SJCRH30 (cell line): ENCODE data around the gene RGL1. TPM values are rescaled to one million over a fixed set of nuclear protein-coding genes. Genes with fewer than 3 reads are reported as not detected.

Experiments
- DNase-seq, 2 experiments: peaks; one replicate each; pipeline ENCODE4 v3.0.0-alpha.2; 2015 to 2020
- H3K27ac ChIP-seq: fragments of 250-450 bp; sonication (Bioruptor Pico); 2 replicates; pipeline ENCODE4 v1.5.1; 2020; ENCODE audit warnings: mild to moderate bottlenecking, moderate library complexity
- H3K27me3 ChIP-seq: fragments of 250-450 bp; sonication (Bioruptor Pico); 2 replicates; pipeline ENCODE4 v1.5.1; 2020; ENCODE audit warnings: mild to moderate bottlenecking, moderate library complexity
- H3K36me3 ChIP-seq: fragments of 250-450 bp; sonication (Bioruptor Pico); 2 replicates; pipeline ENCODE4 v1.5.1; 2020; ENCODE audit warnings: mild to moderate bottlenecking, moderate library complexity
- H3K4me1 ChIP-seq: fragments of 250-450 bp; sonication (Bioruptor Pico); 2 replicates; pipeline ENCODE4 v1.5.1; 2020; ENCODE audit warnings: mild to moderate bottlenecking, moderate library complexity
- H3K4me3 ChIP-seq: fragments of 250-450 bp; sonication (Bioruptor Pico); 2 replicates; pipeline ENCODE4 v1.5.1; 2020; ENCODE audit warnings: mild to moderate bottlenecking, moderate library complexity
- H3K9me3 ChIP-seq: fragments of 250-450 bp; sonication (Bioruptor Pico); replicated peaks from 2 replicates; pipeline ENCODE4 v1.5.1; 2020; ENCODE audit warnings: mild to moderate bottlenecking, moderate library complexity
- total RNA-seq: library from RNA; depleted of rRNA; stranded (reverse); fragments of >200 nt; shearing (Covaris generic); gene quantifications from 2 replicates; pipeline ENCODE4 v1.2.3, GENCODE V29; 2014

RGL1 gene
- total RNA-seq, 1 experiment from 2014 or later = 0.32 TPM

GRCh38 chr1:183913567-183913993, 108.7 kb downstream of the RGL1 start:
- Histone ChIP-seq H3K27ac (no peak overlapping the region), H3K36me3 (no peaks in the 10 kb centered on the region), H3K9me3 (no peaks in the 10 kb centered on the region), H3K27me3 (no peaks in the 10 kb centered on the region), H3K4me3 (no peak overlapping the region), H3K4me1 (no peaks in the 10 kb centered on the region)
- no peak for DNase-seq

- no peak for DNase-seq
- Histone ChIP-seq H3K4me3 (no peak overlapping the region), H3K9me3 (no peaks in the 10 kb centered on the region), H3K27ac (no peak overlapping the region), H3K36me3 (no peaks in the 10 kb centered on the region), H3K27me3 (no peaks in the 10 kb centered on the region), H3K4me1 (no peaks in the 10 kb centered on the region)
These were observed 109.4 kb downstream of the RGL1 start for GRCh38 chr1:183914276-183914675.

- Histone ChIP-seq H3K27me3 (no peaks in the 10 kb centered on the region), H3K9me3 (no peaks in the 10 kb centered on the region), H3K4me3 (no peak overlapping the region), H3K4me1 (no peaks in the 10 kb centered on the region), H3K36me3 (no peaks in the 10 kb centered on the region), H3K27ac (no peak overlapping the region)
- DNase-seq = no peak
These were observed 110.0 kb downstream of the RGL1 start for GRCh38 chr1:183914891-183915290.

GRCh38 chr1:183915625-183916510, 110.9 kb downstream of the RGL1 start:
- no peaks in the 10 kb centered on the region for H3K9me3 ChIP-seq
- peak; percentile 69 to 89 for DNase-seq
- H3K27me3 ChIP-seq = no peaks in the 10 kb centered on the region
- H3K4me3 ChIP-seq = no peak overlapping the region
- H3K4me1 ChIP-seq = no peaks in the 10 kb centered on the region
- no peak overlapping the region for H3K27ac ChIP-seq
- H3K36me3 ChIP-seq = no peaks in the 10 kb centered on the region

- Histone ChIP-seq H3K4me3 (no peak overlapping the region), H3K27me3 (no peaks in the 10 kb centered on the region), H3K4me1 (no peaks in the 10 kb centered on the region), H3K36me3 (no peaks in the 10 kb centered on the region), H3K27ac (no peak overlapping the region), H3K9me3 (no peaks in the 10 kb centered on the region)
- no peak for DNase-seq
These were observed 111.7 kb downstream of the RGL1 start for GRCh38 chr1:183916574-183916973.

GRCh38 chr1:183918589-183918988, 113.7 kb downstream of the RGL1 start:
- H3K36me3 ChIP-seq = no peaks in the 10 kb centered on the region
- H3K4me3 ChIP-seq = no peak overlapping the region
- H3K9me3 ChIP-seq = no peaks in the 10 kb centered on the region
- H3K27ac ChIP-seq = no peak overlapping the region
- no peak for DNase-seq
- no peaks in the 10 kb centered on the region for H3K4me1 ChIP-seq
- no peaks in the 10 kb centered on the region for H3K27me3 ChIP-seq

GRCh38 chr1:183920651-183921050, 115.7 kb downstream of the RGL1 start:
- Histone ChIP-seq H3K27me3 (no peaks in the 10 kb centered on the region), H3K4me1 (no peaks in the 10 kb centered on the region), H3K9me3 (no peaks in the 10 kb centered on the region), H3K4me3 (no peak overlapping the region), H3K27ac (no peak overlapping the region), H3K36me3 (no peaks in the 10 kb centered on the region)
- DNase-seq = peak in 1 of 2 experiments; percentile 43

- Histone ChIP-seq H3K27me3 (no peaks in the 10 kb centered on the region), H3K4me3 (no peak overlapping the region), H3K9me3 (no peaks in the 10 kb centered on the region), H3K27ac (no peak overlapping the region), H3K36me3 (no peaks in the 10 kb centered on the region), H3K4me1 (no peaks in the 10 kb centered on the region)
- no peak for DNase-seq
These were observed 117.3 kb downstream of the RGL1 start for GRCh38 chr1:183922197-183922596.

- H3K4me3 ChIP-seq = no peak overlapping the region
- no peaks in the 10 kb centered on the region for H3K4me1 ChIP-seq
- no peaks in the 10 kb centered on the region for H3K36me3 ChIP-seq
- no peak for DNase-seq
- no peaks in the 10 kb centered on the region for H3K27me3 ChIP-seq
- no peak overlapping the region for H3K27ac ChIP-seq
- H3K9me3 ChIP-seq = no peaks in the 10 kb centered on the region
These were observed 121.0 kb downstream of the RGL1 start for GRCh38 chr1:183925947-183926346.

GRCh38 chr1:183926983-183927382, 122.1 kb downstream of the RGL1 start:
- H3K4me1 ChIP-seq = no peaks in the 10 kb centered on the region
- no peak overlapping the region for H3K27ac ChIP-seq
- no peak overlapping the region for H3K4me3 ChIP-seq
- H3K36me3 ChIP-seq = no peaks in the 10 kb centered on the region
- DNase-seq = no peak
- no peaks in the 10 kb centered on the region for H3K9me3 ChIP-seq
- no peaks in the 10 kb centered on the region for H3K27me3 ChIP-seq

GRCh38 chr1:183931646-183932271, 126.8 kb downstream of the RGL1 start:
- Histone ChIP-seq H3K4me3 (no peak overlapping the region), H3K27me3 (no peaks in the 10 kb centered on the region), H3K27ac (no peak overlapping the region), H3K9me3 (no peaks in the 10 kb centered on the region), H3K4me1 (no peaks in the 10 kb centered on the region), H3K36me3 (no peaks in the 10 kb centered on the region)
- no peak for DNase-seq

- no peak overlapping the region for H3K4me3 ChIP-seq
- no peak for DNase-seq
- no peaks in the 10 kb centered on the region for H3K9me3 ChIP-seq
- H3K4me1 ChIP-seq = no peaks in the 10 kb centered on the region
- H3K36me3 ChIP-seq = no peaks in the 10 kb centered on the region
- no peaks in the 10 kb centered on the region for H3K27me3 ChIP-seq
- H3K27ac ChIP-seq = no peak overlapping the region
These were observed 127.5 kb downstream of the RGL1 start for GRCh38 chr1:183932412-183932811.

- Histone ChIP-seq H3K27ac (no peak overlapping the region), H3K36me3 (no peaks in the 10 kb centered on the region)
- no peak for DNase-seq
These were observed 128.7 kb downstream of the RGL1 start for GRCh38 chr1:183933528-183934179.

GRCh38 chr1:183934314-183934713, 129.4 kb downstream of the RGL1 start:
- Histone ChIP-seq H3K4me1 (no peaks in the 10 kb centered on the region), H3K36me3 (no peaks in the 10 kb centered on the region), H3K4me3 (no peak overlapping the region), H3K27ac (no peak overlapping the region), H3K9me3 (no peaks in the 10 kb centered on the region), H3K27me3 (no peaks in the 10 kb centered on the region)
- no peak for DNase-seq

More at GRCh38 chr1:183933528-183934179, 128.7 kb downstream of the RGL1 start:
- no peaks in the 10 kb centered on the region for H3K27me3 ChIP-seq
- no peaks in the 10 kb centered on the region for H3K9me3 ChIP-seq
- H3K4me3 ChIP-seq = no peak overlapping the region
- H3K4me1 ChIP-seq = no peaks in the 10 kb centered on the region

- Histone ChIP-seq H3K4me1 (no peaks in the 10 kb centered on the region), H3K27me3 (no peaks in the 10 kb centered on the region), H3K9me3 (no peaks in the 10 kb centered on the region), H3K27ac (no peak overlapping the region), H3K4me3 (no peak overlapping the region), H3K36me3 (no peaks in the 10 kb centered on the region)
- no peak for DNase-seq
These were observed 131.1 kb downstream of the RGL1 start for GRCh38 chr1:183936009-183936408.
